Gastroesophageal sphincter (tissue), 3 donors: Measurements from ENCODE around the gene MPRIP.

ENCODE experiments used
- CTCF ChIP-seq, 4 experiments: fragments of 200-600 bp in 2 of 4; fragments of 450-650 bp in 2 of 4; sonication (generic) in 1 of 4; IDR thresholded peaks; one replicate each; pipeline ENCODE4 v1.5.1; 2017 to 2019; ENCODE audit warnings: antibody characterized with exemption in 4 of 4, mild to moderate bottlenecking in 2 of 4, moderate library complexity in 2 of 4
- EP300 ChIP-seq: sonication (generic); formaldehyde crosslinking; IDR thresholded peaks from one replicate; pipeline ENCODE4 v1.6.1; 2017; ENCODE audit warnings: antibody characterized with exemption, mild to moderate bottlenecking
- POLR2A ChIP-seq, 2 donors: fragments of 450-650 bp; IDR thresholded peaks; one replicate each; pipeline ENCODE4 v1.6.1; 2017; ENCODE audit warnings: antibody characterized with exemption in 2 of 2, mild to moderate bottlenecking in 2 of 2, moderate library complexity in 1 of 2
- POLR2AphosphoS5 ChIP-seq: sonication (generic); formaldehyde crosslinking; IDR thresholded peaks from one replicate; pipeline ENCODE4 v1.6.1; 2017; ENCODE audit warnings: antibody characterized with exemption

GRCh38 chr17:17120294-17120693, 78.0 kb downstream of the MPRIP start:
- TF ChIP-seq CTCF (IDR thresholded peaks at IDR 0.05) (no peak), POLR2AphosphoS5 (no peak), EP300 (no peak), POLR2A (IDR thresholded peaks at IDR 0.05) (no peak)
